ENCODE data around the gene ATP2A3. TPM values are rescaled to one million over a fixed set of nuclear protein-coding genes. Genes with fewer than 3 reads are reported as not detected.

The ATP2A3 gene
- total RNA-seq, 4 donors from 2014 or later = 8.5 to 60.7 (median 36.4) TPM

- no peak for TF ChIP-seq CTCF (IDR thresholded peaks at IDR 0.05)
- no peak for TF ChIP-seq POLR2A (IDR thresholded peaks at IDR 0.05)
- DNase-seq (ENCODE audit: low spot score in 2 of 2) = no peak
- no peak overlapping the region for H3K4me3 ChIP-seq (ENCODE audit: low read depth, poor library complexity, severe bottlenecking)
- intact Hi-C loops (cut with DNase I; ENCODE audit: low total_unique reads) = no loop called here
These were observed 1.3 kb downstream of the ATP2A3 start for GRCh38 chr17:3962965-3963236.

GRCh38 chr17:3962217-3962964 is 1.8 kb downstream of the ATP2A3 start:
- WGBS, 2 donors = 60 to 69% methylated on average over 11 of the region's 11 CpGs
- no peak for DNase-seq (ENCODE audit: low spot score in 2 of 2)
- no peak overlapping the region for H3K4me3 ChIP-seq (ENCODE audit: low read depth, poor library complexity, severe bottlenecking)
- intact Hi-C loops (cut with DNase I; ENCODE audit: low total_unique reads) = no loop called here
- TF ChIP-seq CTCF (IDR thresholded peaks at IDR 0.05) = no peak
- no peak for TF ChIP-seq POLR2A (IDR thresholded peaks at IDR 0.05)

- 60 to 64% methylated on average over 5 of the region's 5 CpGs for WGBS, 2 donors
- H3K4me3 ChIP-seq (ENCODE audit: low read depth, poor library complexity, severe bottlenecking) = no peak overlapping the region
- no peak for TF ChIP-seq CTCF (IDR thresholded peaks at IDR 0.05)
- TF ChIP-seq POLR2A (IDR thresholded peaks at IDR 0.05) = no peak
- no peak for DNase-seq (ENCODE audit: low spot score in 2 of 2)
- intact Hi-C loops (cut with DNase I; ENCODE audit: low total_unique reads) = no loop called here
These were observed 2.6 kb downstream of the ATP2A3 start for GRCh38 chr17:3961564-3962047.

- no peak for TF ChIP-seq CTCF (IDR thresholded peaks at IDR 0.05)
- TF ChIP-seq POLR2A (IDR thresholded peaks at IDR 0.05) = no peak
- DNase-seq (ENCODE audit: low spot score in 2 of 2) = no peak
- WGBS, 2 donors = 69 to 73% methylated on average over 14 of the region's 14 CpGs
- no peak overlapping the region for H3K4me3 ChIP-seq (ENCODE audit: low read depth, poor library complexity, severe bottlenecking)
- intact Hi-C loops (cut with DNase I; ENCODE audit: low total_unique reads) = no loop called here
These were observed 3.5 kb downstream of the ATP2A3 start for GRCh38 chr17:3960764-3961163.

DNA sequence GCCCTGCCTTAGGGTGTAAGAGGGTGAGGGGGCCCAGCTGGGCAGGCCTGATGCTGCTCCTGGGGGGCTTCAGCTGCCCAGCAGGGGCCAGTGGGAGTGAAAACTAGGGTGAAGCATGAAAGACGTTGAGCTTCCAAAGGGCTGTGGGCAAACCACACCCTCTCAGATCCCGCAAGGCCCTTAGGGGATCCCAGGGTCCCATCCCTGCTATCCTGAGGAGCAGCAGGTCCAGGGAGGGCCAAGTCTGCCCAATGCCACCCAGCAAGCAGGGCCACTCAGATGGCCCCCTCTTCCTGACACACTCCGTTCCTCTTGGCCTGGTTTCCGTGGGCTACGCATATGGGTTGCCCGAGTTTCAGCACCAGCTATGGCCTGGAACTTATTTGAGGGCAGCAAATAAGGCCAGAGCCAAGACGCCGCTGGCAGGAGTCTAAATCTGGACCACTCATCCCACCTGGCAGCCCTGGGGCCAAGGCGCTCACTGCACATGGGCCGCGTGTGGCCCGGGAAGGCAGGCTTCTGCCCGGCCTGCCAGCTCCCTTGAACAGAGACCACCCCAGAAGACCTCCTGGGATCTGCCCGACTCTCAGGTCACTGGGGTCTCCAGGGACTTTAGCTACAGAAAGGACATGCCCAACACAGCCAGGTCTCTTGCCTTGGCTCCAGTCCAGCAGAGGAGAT is 4.2 kb downstream of the ATP2A3 start:
- WGBS, 2 donors = 87 to 88% methylated on average over 14 of the region's 14 CpGs
- intact Hi-C loops (cut with DNase I; ENCODE audit: low total_unique reads) = no loop called here

More for the DNA sequence above, 4.2 kb downstream of the ATP2A3 start:
- H3K4me3 ChIP-seq (ENCODE audit: low read depth, poor library complexity, severe bottlenecking) = no peak overlapping the region
- no peak for TF ChIP-seq POLR2A (IDR thresholded peaks at IDR 0.05)
- TF ChIP-seq CTCF (IDR thresholded peaks at IDR 0.05) = no peak
- DNase-seq (ENCODE audit: low spot score in 2 of 2) = no peak
